Glomerular visceral epithelial cell (primary cell): ENCODE data around the gene STKLD1.
"Not testable (repeated sequence)": the region's sequence is repeated elsewhere in the genome, so short reads cannot be mapped to it uniquely, and the experiment has no call there.

Source experiments
- DNase-seq: peaks from one replicate; pipeline ENCODE4 v3.0.0-alpha.2; 2016; ENCODE audit errors: extremely low spot score

The STKLD1 gene

GRCh38 chr9:133362359-133363044 lies 13.7 kb upstream of the STKLD1 start:
- DNase-seq: no peak

DNA sequence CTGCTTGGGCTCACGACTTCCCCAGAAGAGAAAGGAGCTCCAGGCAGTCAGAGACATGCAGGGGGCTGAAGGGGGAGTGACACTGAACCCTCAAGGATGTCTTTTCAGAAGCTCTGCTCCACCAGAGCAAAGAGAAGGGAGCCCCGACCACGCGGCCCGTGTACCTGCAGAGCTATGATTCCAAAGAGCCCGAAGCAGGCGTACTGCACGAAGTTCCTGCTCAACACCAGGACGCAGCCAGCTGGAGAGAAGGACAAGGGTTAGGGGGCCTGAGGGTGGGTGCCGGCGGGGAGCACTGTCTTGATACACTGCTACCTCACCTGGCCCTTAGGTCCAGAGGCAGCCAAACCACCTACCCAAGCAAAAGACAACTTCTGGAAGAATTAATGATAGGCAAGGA lies 9.7 kb upstream of the STKLD1 start:
- no peak for DNase-seq

DNA sequence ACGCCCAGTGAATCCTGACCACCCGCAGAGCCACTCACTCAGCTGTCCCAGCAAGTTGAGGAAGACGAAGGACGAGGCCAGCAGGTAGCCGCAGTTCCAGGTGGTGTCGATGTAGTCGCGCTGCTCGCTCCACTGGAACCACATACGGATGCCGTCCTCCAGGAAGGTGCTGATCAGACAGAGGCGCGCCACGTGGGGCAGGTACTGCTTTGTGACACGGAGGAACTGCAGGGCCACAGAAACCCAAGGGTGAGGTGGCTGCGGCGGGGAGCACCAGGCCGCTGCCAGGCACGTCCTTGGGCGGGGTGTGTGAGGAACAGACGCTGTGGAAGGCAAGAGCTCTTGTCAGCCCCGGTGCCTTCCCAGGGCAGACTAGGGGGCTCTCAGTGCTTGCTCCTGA lies 8.9 kb upstream of the STKLD1 start:
- no peak for DNase-seq

DNA sequence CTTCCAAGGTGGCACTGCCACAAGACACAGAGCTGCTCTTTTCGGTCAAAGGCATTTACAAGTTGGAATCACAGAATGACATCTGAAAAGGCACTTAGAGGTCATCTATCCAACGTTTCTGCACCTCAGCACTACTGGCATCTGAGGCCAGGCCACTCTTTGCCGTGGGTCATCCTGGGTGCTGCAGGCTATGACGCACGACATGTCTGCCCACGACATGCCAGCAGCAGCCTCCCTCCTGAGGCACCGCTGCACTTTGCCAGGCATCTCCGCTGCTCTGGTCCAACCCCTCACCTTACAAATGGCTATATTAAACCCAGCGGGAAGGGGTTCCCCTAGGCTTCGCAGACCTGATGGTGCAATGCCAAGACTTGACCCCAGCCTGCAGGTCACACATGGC lies 8.4 kb upstream of the STKLD1 start:
- no peak for DNase-seq

- no peak for DNase-seq
Observed at GRCh38 chr9:133368249-133368881, 7.8 kb upstream of the STKLD1 start.

DNA sequence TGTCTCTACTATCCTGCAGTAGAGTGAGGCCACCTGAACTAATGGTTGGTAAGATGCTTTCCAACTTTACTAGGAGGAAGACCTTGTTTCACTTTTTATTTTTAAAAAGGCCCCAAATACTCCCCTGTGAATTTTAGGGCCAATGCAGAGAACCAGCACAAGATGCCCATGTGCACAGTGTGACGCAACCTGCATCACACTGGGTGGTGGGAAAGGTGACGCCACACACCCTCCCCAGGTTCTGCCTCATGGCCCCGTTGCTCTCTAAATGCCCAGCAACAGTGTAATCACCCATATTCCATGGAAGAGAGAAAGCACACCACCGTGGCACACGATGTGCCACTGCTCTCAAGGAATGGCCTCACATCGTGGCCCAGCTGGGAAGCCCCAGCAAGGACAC lies 6.7 kb upstream of the STKLD1 start:
- DNase-seq: no peak

DNA sequence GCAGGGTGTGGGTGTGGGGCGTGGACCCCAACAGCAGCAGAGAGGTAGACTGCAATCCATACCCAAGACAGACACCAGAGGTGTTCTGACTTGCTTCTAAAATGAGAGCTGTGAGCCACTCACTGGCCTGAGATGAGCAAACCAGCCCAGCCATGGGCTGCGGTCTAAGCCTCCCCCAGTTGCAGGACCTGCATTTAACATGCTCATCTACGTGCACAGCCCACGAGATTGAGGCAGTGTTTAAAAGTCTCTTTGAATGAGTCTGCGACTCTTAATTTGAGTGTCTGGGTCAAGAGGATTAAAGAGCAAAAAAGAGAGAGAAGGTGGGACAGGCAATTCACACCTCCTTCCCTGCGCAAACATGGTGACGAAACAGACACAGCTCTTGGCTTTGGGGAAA lies 6.2 kb upstream of the STKLD1 start:
- DNase-seq: no peak

DNA sequence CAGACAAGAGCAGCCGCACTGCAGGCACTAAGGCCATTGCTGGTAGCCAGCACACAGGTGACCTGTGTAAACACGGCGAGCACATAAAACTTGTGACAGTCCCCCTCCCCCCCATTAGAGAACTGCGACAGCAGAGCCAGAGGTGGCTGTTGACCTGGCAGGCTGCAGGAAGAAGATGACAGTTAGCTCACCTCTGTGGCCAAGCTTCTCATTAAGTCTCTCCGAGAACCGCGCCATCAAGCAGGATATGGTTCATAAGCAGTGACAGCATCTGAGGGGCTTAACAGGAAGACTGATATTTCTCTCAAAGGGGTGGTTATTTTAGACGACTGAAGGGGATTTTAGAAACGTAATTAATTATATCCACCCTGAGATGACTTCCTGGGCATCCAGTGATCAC lies 5.5 kb upstream of the STKLD1 start:
- DNase-seq: no peak

DNA sequence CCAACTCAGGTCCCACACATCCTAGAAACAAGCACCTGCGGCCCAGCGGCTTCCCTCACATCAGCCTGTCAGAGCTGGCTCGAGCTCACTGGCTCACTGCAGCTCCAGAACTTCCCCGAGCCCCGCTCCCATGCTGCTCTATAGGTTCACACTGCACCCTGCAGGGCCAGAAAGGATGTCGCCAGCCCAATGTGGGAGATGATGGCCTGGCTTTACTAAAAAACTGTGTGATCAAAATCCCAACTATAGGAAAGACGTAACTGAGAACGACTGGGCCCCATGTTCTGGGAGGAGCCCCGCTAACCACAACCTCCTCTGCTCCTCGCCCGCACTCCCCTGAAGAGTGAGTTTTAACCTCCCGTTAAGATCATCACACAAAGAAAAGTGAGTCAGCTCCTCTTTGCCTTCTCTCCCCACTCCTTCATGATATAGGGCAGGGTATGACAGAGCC lies 4.9 kb upstream of the STKLD1 start:
- no peak for DNase-seq

DNA sequence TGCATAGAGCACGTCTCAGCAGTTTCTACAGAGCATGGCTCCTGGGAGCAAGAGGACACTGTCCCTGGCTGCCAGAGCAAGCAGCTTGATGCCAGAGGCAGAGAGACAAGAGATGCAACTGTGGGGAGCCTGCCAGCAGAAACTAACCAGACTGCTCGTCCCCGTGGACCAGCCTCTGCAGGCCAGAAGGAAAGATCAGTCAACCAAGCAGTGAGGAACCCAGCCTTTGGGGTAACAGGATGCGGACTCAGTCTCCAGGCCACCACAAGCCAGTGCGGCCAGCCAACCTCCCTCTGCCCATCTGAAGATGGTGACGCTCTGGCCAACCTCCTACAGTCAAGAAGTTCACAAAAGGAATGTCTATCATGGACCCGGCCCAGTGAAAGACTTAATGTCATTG lies 4.0 kb upstream of the STKLD1 start:
- no peak for DNase-seq

DNA sequence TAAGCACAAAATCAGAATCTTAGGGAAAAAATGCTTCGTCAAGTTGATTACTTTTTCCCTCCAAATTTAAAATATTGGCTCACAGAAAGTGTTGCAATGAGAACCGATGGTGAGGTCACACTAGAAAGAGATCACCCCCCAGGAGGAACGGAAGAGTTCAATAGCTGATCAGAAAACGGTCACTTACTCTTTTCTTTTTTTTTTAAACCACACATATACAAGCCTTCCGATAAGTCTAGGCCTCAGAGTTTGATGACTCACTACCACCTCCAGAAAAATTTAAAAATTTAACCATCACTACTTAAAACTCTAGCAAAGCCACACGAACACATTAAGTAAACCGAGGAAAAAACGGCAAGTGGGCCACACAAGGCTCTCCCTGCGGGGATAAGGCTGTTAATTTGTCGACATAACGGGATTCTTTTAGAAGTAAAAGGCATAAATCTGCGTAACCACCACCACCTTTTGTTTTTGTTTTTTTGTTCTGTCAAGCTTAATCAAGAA lies 1.5 kb upstream of the STKLD1 start:
- peak; percentile 35 for DNase-seq

DNA sequence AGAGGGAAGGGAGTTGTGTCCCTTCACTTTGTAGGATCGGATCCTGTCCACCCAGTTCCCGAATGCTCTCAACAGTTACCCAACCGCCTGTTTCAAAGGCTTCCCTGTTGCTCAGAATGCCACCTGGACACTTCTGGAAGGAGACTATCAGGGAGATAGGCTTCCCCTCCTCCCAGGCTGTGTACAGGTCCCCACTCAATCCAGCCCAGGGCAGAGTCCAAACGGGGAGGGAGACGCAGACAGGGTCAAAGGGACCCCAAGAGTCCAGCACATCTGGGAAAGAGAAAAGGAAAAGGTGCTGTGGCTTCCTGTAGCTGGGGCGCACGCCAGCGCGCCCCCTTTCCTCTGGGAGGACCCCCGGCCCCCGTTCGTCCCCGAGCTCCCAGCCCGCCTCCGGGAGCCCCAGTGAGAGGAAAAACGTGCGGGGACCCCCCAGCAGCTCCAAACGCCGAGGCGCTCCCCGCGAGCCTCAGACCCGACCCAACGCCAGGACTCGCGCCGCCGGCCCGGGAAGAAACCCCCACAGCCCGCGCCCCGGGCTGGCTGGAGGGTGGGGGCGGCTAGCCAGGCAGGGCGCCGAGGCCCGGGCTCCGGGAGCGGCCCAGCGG lies 946 bp upstream of the STKLD1 start:
- DNase-seq: peak; percentile 50

DNA sequence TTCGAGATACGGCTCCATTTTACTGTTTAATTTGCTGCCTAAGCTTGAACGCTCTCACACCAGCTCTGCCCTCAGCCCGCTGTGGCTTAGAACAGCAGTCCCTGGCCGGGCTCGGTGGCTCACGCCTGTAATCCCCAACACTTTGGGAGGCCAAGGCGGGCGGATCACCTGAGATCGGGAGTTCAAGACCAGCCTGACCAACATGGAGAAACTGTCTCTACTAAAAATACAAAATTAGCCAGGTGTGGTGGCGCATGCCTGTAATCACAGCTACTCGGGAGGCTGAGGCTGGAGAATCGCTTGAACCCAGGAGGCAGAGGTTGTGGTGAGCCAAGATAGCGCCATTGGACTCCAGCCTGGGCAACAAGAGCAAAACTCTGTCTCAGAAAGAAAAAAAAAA lies 1.1 kb downstream of the STKLD1 start:
- DNase-seq: not testable (repeated sequence)

DNA sequence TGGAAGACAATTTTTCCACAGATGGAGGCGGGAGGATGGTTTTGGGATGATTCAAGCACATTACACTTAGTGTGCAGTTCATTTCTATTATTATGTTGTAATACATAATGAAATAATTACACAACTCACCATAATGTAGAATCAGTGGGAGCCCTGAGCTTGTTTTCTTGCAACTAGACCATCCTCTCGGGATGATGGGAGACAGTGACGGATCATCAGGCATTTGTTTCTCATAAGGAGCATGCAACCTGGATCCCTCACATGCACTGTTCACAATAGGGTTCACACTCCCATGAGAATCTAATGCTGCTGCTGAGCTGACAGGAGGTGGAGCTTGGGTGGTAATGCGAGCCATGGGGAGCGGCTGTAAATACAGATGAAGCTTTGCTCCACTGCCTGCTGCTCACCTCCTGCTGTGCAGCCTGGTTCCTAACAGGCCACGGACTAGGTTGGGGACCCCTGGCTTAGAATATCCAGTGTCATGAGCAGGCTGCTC lies 1.6 kb downstream of the STKLD1 start:
- peak; percentile 51 for DNase-seq

DNA sequence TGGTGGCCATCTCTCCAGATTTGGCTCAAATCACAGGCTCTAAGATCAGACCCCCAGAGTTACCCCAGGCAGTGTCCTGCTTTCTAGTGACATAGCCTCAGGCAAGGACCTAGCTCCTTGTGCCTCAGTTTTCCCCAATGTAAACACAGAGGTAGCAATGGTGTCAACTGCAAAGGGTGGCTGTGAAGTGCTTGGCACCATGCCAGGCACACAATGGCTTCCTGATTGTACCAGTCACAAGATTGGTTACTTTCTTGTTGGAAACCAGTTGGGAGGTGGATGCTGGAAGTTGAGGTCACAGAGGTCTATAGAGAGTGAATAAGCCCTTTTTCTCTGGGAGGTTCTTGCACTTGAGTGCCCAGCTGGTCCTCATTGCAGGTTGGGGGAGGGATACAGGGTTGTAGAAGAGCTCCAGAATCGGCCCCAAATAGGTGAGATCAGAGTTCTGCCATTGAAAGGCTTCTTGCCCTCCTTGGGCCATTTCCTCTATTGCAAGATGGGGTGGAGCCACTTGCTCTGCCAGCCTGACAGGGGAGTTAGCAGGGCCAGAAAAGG lies 2.3 kb downstream of the STKLD1 start:
- no peak for DNase-seq

- DNase-seq: no peak
Observed at GRCh38 chr9:133379153-133380086, 3.3 kb downstream of the STKLD1 start.

GRCh38 chr9:133380734-133381133 lies 4.6 kb downstream of the STKLD1 start:
- no peak for DNase-seq

- no peak for DNase-seq
Observed at GRCh38 chr9:133382507-133383141, 6.5 kb downstream of the STKLD1 start.

DNA sequence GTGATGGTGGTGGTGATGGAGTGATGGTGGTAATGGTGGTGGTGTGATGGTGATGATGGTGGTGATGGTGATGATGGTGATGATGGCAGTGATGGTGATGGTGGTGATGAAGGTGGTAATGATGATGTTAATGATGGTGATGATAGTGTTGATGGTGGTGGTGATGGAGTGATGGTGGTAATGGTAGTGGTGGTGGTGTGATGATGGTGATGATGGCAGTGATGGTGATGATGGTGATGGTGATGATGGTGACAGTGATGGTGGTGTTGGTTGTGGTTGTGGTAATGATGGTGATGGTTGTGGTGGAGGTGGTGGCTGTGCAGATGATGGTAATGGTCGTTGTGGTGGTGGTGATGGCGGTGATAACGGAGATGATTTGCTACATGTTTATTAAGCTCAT lies 7.3 kb downstream of the STKLD1 start:
- no peak for DNase-seq

GRCh38 chr9:133384736-133385321 lies 8.7 kb downstream of the STKLD1 start:
- DNase-seq: no peak

DNA sequence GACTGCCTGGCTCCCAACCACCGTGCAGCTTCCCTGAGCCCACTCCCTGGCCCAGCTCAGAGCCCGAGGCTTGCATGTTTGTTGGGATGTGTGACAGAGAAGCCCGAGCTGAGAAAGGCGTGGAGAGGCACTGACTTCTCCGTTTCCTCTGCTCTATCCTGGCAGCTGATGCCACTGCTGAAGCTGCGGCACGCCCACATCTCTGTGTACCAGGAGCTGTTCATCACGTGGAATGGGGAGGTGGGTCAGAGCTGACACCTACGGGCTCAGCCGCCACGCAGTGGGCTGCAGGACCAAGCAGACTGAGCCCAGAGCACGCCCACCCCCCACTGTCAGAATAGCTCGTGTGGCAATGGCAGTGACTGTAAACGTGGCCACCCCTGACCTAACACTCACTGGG lies 9.3 kb downstream of the STKLD1 start:
- no peak for DNase-seq
